B cell (primary cell): ENCODE data around the gene TOPBP1. TPM values are rescaled to one million over a fixed set of nuclear protein-coding genes. Genes with fewer than 3 reads are reported as not detected.
"Not testable (repeated sequence)": the region's sequence is repeated elsewhere in the genome, so short reads cannot be mapped to it uniquely, and the experiment has no call there.

ENCODE experiments used
- ATAC-seq: fragments of 200-7000 bp; cut with Tn5 transposase; one replicate; pipeline ENCODE4 v1.10.0; 2021; ENCODE audit warnings: low read depth, mild to moderate bottlenecking, moderate number of reproducible peaks, moderate library complexity
- CTCF ChIA-PET: fragments of 350-600 bp; sonication (Branson Sonifier 250); formaldehyde crosslinking; loops from one replicate; lab custom pipeline; 2021; ENCODE audit warnings: antibody characterized with exemption, inconsistent platforms; lab: Charles Lee
- POLR2A ChIA-PET: fragments of 350-600 bp; sonication (Branson Sonifier 250); formaldehyde crosslinking; loops from one replicate; lab custom pipeline; 2021; ENCODE audit warnings: antibody characterized with exemption; lab: Charles Lee
- DNase-seq: peaks from one replicate; pipeline ENCODE4 v3.0.0; 2013
- H2AFZ ChIP-seq: 2 replicates; pipeline ENCODE4 v1.6.1; 2012; ENCODE audit warnings: mild to moderate bottlenecking, low read depth, low read length; ENCODE audit not compliant: insufficient read depth, poor library complexity, severe bottlenecking
- H3K27ac ChIP-seq, 2 donors: 1 replicate in 1 of 2; 2 replicates in 1 of 2; pipeline ENCODE4 v1.5.1; 2012 to 2013; ENCODE audit warnings: low read length in 2 of 2, mild to moderate bottlenecking in 2 of 2, moderate library complexity in 1 of 2
- H3K27me3 ChIP-seq, 4 experiments: fragments of 200-600 bp in 1 of 4; sonication (generic) in 1 of 4; replicated peaks in 1 of 4; 1 replicate in 2 of 4; 2 replicates in 2 of 4; pipeline versions ENCODE4 v1.6.1 to v1.7.0; 2013 to 2016; ENCODE audit warnings: low read length in 3 of 4, mild to moderate bottlenecking in 2 of 4, mixed read lengths in 1 of 4, moderate library complexity in 1 of 4; ENCODE audit not compliant: insufficient read depth in 4 of 4, control insufficient read depth in 3 of 4; ENCODE audit errors: control extremely low read depth in 1 of 4
- H3K36me3 ChIP-seq, 2 experiments: replicated peaks in 1 of 2; 1 replicate in 1 of 2; 2 replicates in 1 of 2; pipeline versions ENCODE4 v1.6.1 to v1.7.1; 2013; ENCODE audit warnings: low read length in 1 of 2; ENCODE audit not compliant: insufficient read depth in 2 of 2, control insufficient read depth in 1 of 2; ENCODE audit errors: control extremely low read depth in 1 of 2, extremely low read depth in 1 of 2
- H3K4me1 ChIP-seq, 2 donors: fragments of 200-600 bp in 1 of 2; sonication (generic) in 1 of 2; 1 replicate in 1 of 2; 2 replicates in 1 of 2; pipeline versions ENCODE4 v1.5.1 to v1.6.1; 2013 to 2017; ENCODE audit warnings: low read length in 2 of 2; ENCODE audit not compliant: control insufficient read depth in 2 of 2, insufficient read depth in 2 of 2
- H3K4me2 ChIP-seq: replicated peaks from 2 replicates; pipeline ENCODE3; 2012; ENCODE audit warnings: mild to moderate bottlenecking, low read depth, low read length; ENCODE audit not compliant: poor library complexity, severe bottlenecking
- H3K4me3 ChIP-seq, 5 experiments: fragments of 200-600 bp in 1 of 5; sonication (generic) in 1 of 5; 1 replicate in 3 of 5; 2 replicates in 2 of 5; pipeline versions ENCODE4 v1.5.1 to v1.7.0; 2011 to 2016; ENCODE audit warnings: low read length in 4 of 5, mild to moderate bottlenecking in 4 of 5, low read depth in 2 of 5, control low read depth in 1 of 5, moderate library complexity in 1 of 5; ENCODE audit not compliant: insufficient read depth in 1 of 5; ENCODE audit errors: control extremely low read depth in 1 of 5, extremely low read depth in 1 of 5
- H3K79me2 ChIP-seq: fragments of 200-600 bp; sonication (generic); one replicate; pipeline ENCODE4 v1.6.0; 2016; ENCODE audit warnings: low read length; ENCODE audit not compliant: control insufficient read depth, insufficient read depth
- H3K9ac ChIP-seq: fragments of 200-600 bp; sonication (generic); 2 replicates; pipeline ENCODE4 v1.6.1; 2017; ENCODE audit warnings: mild to moderate bottlenecking, low read length, moderate library complexity
- H3K9me3 ChIP-seq, 3 donors: one replicate each; pipeline versions ENCODE4 v1.6.1 to v1.7.1; 2013; ENCODE audit warnings: low read length in 2 of 3; ENCODE audit not compliant: control insufficient read depth in 2 of 3, insufficient read depth in 1 of 3; ENCODE audit errors: control extremely low read depth in 1 of 3
- H4K20me1 ChIP-seq: 2 replicates; pipeline ENCODE4 v1.6.0; 2012; ENCODE audit warnings: mild to moderate bottlenecking, low read length; ENCODE audit not compliant: insufficient read depth, control insufficient read depth, poor library complexity, severe bottlenecking
- H3K27ac Mint-ChIP-seq: one replicate; pipeline ENCODE4 v1.8.0; 2021; ENCODE audit warnings: mixed read lengths
- H3K27me3 Mint-ChIP-seq: one replicate; pipeline ENCODE4 v1.8.0; 2021; ENCODE audit warnings: mixed read lengths
- H3K4me1 Mint-ChIP-seq: one replicate; pipeline ENCODE4 v1.8.0; 2021; ENCODE audit warnings: mixed read lengths
- H3K4me3 Mint-ChIP-seq: one replicate; pipeline ENCODE4 v1.8.0; 2021; ENCODE audit warnings: mixed read lengths
- H3K9me3 Mint-ChIP-seq: one replicate; pipeline ENCODE4 v1.8.0; 2022; ENCODE audit warnings: mixed read lengths; ENCODE audit not compliant: insufficient read depth
- CTCF ChIP-seq: fragments of 200-600 bp; IDR thresholded peaks from one replicate; pipeline ENCODE4 v1.8.0; 2022; ENCODE audit warnings: antibody characterized with exemption, mild to moderate bottlenecking
- EZH2 ChIP-seq: IDR thresholded peaks from 2 replicates; pipeline ENCODE4 v1.6.1; 2012; ENCODE audit warnings: borderline replicate concordance, low read depth, mild to moderate bottlenecking, moderate library complexity, low read length; ENCODE audit not compliant: insufficient read depth, poor library complexity, severe bottlenecking
- WGBS: methylation state at CpG from one replicate; pipeline ENCODE4 v1.1.5; 2013; ENCODE audit warnings: missing lambda C conversion rate; ENCODE audit not compliant: insufficient coverage; 5-methylcytosine and 5-hydroxymethylcytosine counted together
- intact Hi-C: fragments of 100-400 bp; cut with micrococcal nuclease; formaldehyde crosslinking; loops from one replicate; pipeline ENCODE4 v1.10.0; 2022
- polyA plus RNA-seq: library from polyadenylated mRNA; depleted of rRNA; stranded (reverse); fragments of >200 nt; gene quantifications from 2 replicates; pipeline ENCODE4 v1.2.3, GENCODE V29; 2012
- total RNA-seq, 2 donors: library from RNA; stranded (reverse); fragments of 120-200 nt in 1 of 2; gene quantifications; 1 replicate in 1 of 2; 2 replicates in 1 of 2; pipeline versions ENCODE4 v1.2.3 to v1.2.4, GENCODE V29; 2013 to 2022

Gene TOPBP1
- total and polyA plus RNA-seq, 2 donors (not counting 1 experiment from before 2014, with no cell fraction given): 34.2 to 53.7 TPM

DNA sequence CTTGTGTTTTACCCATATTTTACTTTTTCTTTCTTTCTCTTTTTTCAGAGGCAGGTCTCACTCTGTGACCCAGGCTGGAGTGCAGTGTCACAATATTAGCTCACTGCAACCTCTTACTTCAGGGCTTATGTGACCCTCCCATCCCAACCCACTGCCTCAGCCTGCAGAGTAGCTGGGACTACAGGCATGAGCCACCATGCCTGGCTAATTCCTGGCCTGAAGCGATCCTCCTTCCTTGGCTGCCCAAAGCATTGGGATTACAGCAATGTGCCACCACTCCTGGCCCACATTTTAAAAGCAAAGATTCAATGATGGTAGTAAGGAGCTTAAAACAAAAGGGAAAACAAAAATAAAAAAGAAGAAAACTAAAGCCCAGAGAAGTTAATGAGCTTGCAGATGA lies 99.4 kb downstream of the TOPBP1 start:
- H3K9me3 Mint-ChIP-seq: peaks cover 3% of the 10 kb centered on the region
- WGBS: no CpG with 5 or more reads among the region's 1 CpG
- Histone ChIP-seq H3K79me2 (no peaks in the 10 kb centered on the region), H3K4me2 (no peak overlapping the region), H3K4me1 (peaks cover 11 to 27% of the 10 kb centered on the region in 2 donors), H4K20me1 (no peaks in the 10 kb centered on the region), H3K27ac (no peak overlapping the region), H3K9ac (no peak overlapping the region), H3K27me3 (no peaks in the 10 kb centered on the region), H3K4me3 (no peak overlapping the region), H3K36me3 (no peaks in the 10 kb centered on the region), H3K9me3 (peaks cover 0 to 16% (median 0%) of the 10 kb centered on the region in 3 donors), H2AFZ (no peak overlapping the region)
- no peak overlapping the region for H3K4me3 Mint-ChIP-seq
- CTCF ChIA-PET: interaction anchor here (0.5 to 2.0 kb wide), 4 partner anchors 10 to 90 kb away, joined by 3 to 6 read pairs (median 4); partner anchors contain the start of gene CDV3
- no peak for TF ChIP-seq EZH2
- TF ChIP-seq CTCF: no peak
- POLR2A ChIA-PET: no interaction called here
- intact Hi-C loops: no loop called here
- no peak overlapping the region for H3K27ac Mint-ChIP-seq
- peaks cover 14% of the 10 kb centered on the region for H3K4me1 Mint-ChIP-seq
- DNase-seq (no peak), ATAC-seq (no peak)
- H3K27me3 Mint-ChIP-seq: no peaks in the 10 kb centered on the region

- H3K9me3 Mint-ChIP-seq: peaks cover 3% of the 10 kb centered on the region
- Histone ChIP-seq H3K4me2 (no peak overlapping the region), H3K27me3 (no peaks in the 10 kb centered on the region), H3K4me3 (no peak overlapping the region), H3K27ac (no peak overlapping the region), H3K9ac (no peak overlapping the region), H3K36me3 (no peaks in the 10 kb centered on the region), H3K79me2 (no peaks in the 10 kb centered on the region), H4K20me1 (no peaks in the 10 kb centered on the region), H2AFZ (no peak overlapping the region), H3K4me1 (peaks cover 5 to 20% of the 10 kb centered on the region in 2 donors), H3K9me3 (peaks cover 0 to 12% (median 0%) of the 10 kb centered on the region in 3 donors)
- WGBS: 100% methylated on average over 2 of the region's 2 CpGs
- intact Hi-C loops: no loop called here
- no peaks in the 10 kb centered on the region for H3K27me3 Mint-ChIP-seq
- H3K4me1 Mint-ChIP-seq: peaks cover 8% of the 10 kb centered on the region
- H3K27ac Mint-ChIP-seq: no peak overlapping the region
- H3K4me3 Mint-ChIP-seq: no peak overlapping the region
- DNase-seq (no peak), ATAC-seq (peak; percentile 57)
- ChIA-PET CTCF (interaction anchor here (1.6 kb wide), 1 partner anchor 11 kb away, joined by 4 read pairs; no protein-coding TSS in a partner anchor), POLR2A (no interaction called here)
- TF ChIP-seq EZH2 (no peak), CTCF (no peak)
Observed at GRCh38 chr3:133561679-133562078, 100.1 kb downstream of the TOPBP1 start.

DNA sequence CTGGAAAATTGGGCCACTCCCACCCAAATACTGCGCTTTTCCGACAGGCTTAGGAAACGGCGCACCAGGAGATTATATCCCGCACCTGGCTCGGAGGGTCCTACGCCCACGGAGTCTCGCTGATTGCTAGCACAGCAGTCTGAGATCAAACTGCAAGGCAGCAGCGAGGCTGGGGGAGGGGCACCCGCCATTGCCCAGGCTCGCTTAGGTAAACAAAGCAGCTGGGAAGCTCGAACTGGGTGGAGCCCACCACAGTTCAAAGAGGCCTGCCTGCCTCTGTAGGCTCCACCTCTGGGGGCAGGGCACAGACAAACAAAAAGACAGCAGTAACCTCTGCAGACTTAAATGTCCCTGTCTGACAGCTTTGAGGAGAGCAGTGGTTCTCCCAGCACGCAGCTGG lies 110.2 kb downstream of the TOPBP1 start:
- CTCF ChIA-PET, H2AFZ ChIP-seq, H3K27me3 Mint-ChIP-seq, H3K79me2 ChIP-seq, H3K4me3 Mint-ChIP-seq, DNase-seq, ATAC-seq, intact Hi-C loops, H3K9ac ChIP-seq, H3K27ac Mint-ChIP-seq, H4K20me1 ChIP-seq, H3K9me3 ChIP-seq, H3K9me3 Mint-ChIP-seq, POLR2A ChIA-PET, H3K4me3 ChIP-seq, H3K27me3 ChIP-seq, H3K27ac ChIP-seq, H3K36me3 ChIP-seq, H3K4me2 ChIP-seq: not testable (repeated sequence)
- peaks cover 5 to 11% of the 10 kb centered on the region in 2 donors for H3K4me1 ChIP-seq
- WGBS: no CpG with 5 or more reads among the region's 14 CpGs
- H3K4me1 Mint-ChIP-seq: peaks cover 12% of the 10 kb centered on the region
